D341Med (cell line): ENCODE data around the gene LY6G6C.

Experiments used
- DNase-seq: peaks from one replicate; pipeline ENCODE4 v3.0.0; 2012; ENCODE audit warnings: low spot score

The LY6G6C gene

DNA sequence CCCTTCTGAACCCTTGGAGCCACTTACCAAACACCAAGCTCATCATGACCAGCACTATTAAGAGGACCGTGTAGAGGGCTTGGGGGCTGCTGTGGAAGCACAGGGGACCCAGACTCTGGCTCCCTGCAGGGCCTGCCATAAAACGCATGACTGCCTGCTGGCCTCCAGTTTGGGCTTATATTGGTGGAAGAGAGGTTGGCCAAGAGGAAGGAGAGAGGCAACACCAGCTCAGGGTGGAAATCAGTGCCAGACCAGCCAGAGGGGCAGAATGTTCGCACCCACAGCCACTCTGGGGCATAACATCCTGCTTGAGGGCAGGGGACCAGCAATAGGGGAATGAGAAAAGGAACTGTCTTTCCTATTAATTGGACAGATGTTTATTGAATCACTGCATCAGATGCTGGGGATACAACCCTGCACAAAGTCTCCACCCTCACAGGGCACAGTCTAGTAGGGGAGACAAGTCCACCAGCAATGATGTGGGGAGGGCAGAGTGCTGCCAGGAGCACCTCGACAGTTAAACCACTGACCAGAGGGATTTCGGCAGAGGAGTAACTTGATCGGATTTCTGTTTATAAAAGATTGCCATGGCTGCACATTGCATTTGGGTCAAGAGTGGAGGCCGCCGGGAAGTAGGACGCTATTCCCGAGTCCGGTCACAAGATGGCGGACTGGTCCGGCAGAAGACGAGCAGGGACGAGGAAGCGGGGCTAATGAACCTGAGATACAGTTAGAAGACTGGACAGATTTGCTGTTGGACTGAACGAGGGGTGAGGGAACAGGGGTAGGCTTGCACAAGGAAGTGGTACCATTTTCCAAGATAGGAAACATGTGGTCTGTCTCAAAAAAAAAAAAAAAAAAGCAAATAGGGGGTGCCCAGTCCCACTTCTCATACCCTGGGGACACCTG lies 41.1 kb downstream of the LY6G6C start, which contains the start of gene LY6G5C:
Gene LY6G5C, minus strand, starts transcription at position 842 of the 909 bp plus-strand sequence. Its CDS starts 694 bp downstream, at position 148.
- DNase-seq, result peak; percentile 83

DNA sequence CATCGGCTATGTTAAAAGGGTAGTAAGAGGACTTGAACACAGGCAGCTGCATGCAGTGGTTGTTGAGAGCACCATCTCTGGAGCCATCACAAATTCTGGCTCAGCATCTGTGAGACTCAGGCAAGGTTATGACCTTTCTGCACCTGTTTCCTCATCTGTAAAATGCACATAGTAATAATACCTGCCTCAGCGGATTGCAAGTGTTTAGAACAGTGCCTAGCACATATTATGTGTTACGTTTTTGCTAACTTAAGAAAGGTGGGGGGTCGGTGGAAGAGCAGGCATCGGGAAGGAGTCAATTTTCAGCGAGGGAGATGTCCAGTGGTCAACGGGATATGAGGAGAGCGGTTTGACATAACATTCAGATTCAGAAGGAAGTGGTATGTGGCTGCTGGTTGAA lies 43.6 kb downstream of the LY6G6C start:
- DNase-seq, result no peak

DNA sequence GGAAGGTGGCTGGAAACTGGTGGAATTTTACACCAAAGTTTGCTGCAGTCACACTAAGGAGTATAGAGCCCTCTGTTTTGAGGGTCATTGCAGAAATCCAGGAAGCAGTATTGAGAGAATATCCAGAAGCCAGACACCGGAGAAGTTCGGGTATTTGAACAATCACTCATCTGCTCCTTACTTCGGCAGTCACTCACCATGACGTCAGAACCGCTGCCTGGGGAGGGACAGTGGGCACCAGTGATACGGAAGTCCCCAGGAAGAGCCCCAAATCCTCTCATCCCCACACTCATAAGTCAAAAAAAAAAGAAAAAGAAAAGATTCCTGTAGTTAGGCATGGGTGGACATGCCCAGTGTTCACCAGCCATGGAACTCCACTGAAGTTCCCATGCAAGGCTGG lies 44.6 kb downstream of the LY6G6C start:
- no peak for DNase-seq

DNA sequence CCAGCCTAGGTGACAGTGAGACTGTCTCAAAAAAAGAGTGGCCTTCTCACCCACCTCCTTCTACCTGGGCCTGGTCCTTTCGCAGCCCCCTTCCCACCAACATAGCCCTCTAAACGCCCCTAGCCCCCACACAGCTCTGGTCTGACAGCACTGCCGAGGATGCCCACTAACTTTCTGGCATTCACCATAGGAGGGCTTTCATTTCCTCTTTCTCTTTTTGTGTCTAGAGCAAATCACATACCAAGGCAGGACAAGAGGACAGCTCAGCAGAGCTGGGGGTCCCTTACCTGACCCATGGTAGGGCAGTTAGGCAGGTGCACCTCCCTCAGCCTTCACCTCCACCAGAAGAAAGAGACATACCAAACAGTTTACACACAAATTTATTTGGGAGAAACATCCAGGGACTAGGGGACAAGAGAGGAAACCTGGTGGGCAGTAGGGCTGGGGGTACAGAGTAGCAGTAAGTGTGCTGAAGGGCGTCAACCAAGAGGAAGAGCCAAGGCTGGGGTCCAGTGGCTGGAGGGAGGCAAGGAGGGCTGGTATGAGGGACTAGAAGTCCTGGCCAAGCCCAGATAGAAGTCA lies 45.1 kb downstream of the LY6G6C start:
- no peak for DNase-seq

DNA sequence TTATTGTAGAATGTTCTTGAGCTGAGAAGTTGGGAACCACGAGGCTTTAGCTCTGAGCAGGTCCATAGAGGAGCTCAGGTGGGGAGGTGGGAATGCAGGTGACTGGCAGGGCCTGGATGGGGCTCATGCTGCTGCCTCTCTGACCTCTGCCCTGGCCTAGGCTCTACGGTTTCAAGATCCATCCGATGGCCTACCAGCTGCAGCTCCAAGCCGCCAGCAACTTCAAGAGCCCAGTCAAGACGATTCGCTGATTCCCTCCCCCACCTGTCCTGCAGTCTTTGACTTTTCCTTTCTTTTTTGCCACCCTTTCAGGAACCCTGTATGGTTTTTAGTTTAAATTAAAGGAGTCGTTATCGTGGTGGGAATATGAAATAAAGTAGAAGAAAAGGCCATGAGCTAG lies 51.9 kb downstream of the LY6G6C start, which contains the start of gene LY6G5B:
Gene LY6G5B, plus strand, starts transcription at position 301 of the 400 bp plus-strand sequence. CDS start 975 bp downstream, outside the sequence.
- no peak for DNase-seq
